Peyer's patch (tissue), 4 donors: ENCODE results near the gene UST. TPM values are rescaled to one million over a fixed set of nuclear protein-coding genes. Genes with fewer than 3 reads are reported as not detected.

ENCODE experiments used
- DNase-seq, 3 donors: peaks; one replicate each; pipeline ENCODE4 v3.0.0-alpha.2; 2017 to 2019
- H3K27ac ChIP-seq, 4 donors: fragments of 200-600 bp; sonication (generic); one replicate each; pipeline ENCODE4 v1.5.1; 2016 to 2019
- H3K27me3 ChIP-seq, 2 donors: fragments of 200-600 bp; sonication (generic); one replicate each; pipeline ENCODE4 v1.5.1; 2019
- H3K36me3 ChIP-seq, 3 donors: fragments of 200-600 bp; sonication (generic); one replicate each; pipeline ENCODE4 v1.5.1; 2016 to 2019
- H3K4me1 ChIP-seq, 4 donors: fragments of 200-600 bp; sonication (generic); one replicate each; pipeline ENCODE4 v1.5.1; 2016 to 2019
- H3K4me3 ChIP-seq, 4 donors: fragments of 200-600 bp; sonication (generic); 1 replicate in 3 of 4; 2 replicates in 1 of 4; pipeline ENCODE4 v1.5.1; 2016 to 2019; ENCODE audit warnings: mild to moderate bottlenecking in 1 of 4
- H3K9me3 ChIP-seq, 4 donors: fragments of 200-600 bp; sonication (generic); one replicate each; pipeline ENCODE4 v1.5.1; 2016 to 2019; ENCODE audit warnings: mild to moderate bottlenecking in 1 of 4
- POLR2A ChIP-seq, 2 donors: fragments of 450-650 bp; IDR thresholded peaks; one replicate each; pipeline ENCODE4 v1.5.1; 2017; ENCODE audit warnings: antibody characterized with exemption in 2 of 2, mild to moderate bottlenecking in 2 of 2, moderate library complexity in 2 of 2
- total RNA-seq, 4 donors: library from RNA; depleted of rRNA; stranded (reverse); fragments of >200 nt; gene quantifications; one replicate each; pipeline ENCODE4 v1.1.0, GENCODE V29; 2016
- TF ChIP-seq, protein P1 (sequence below), 6 experiments: fragments of 450-650 bp in 4 of 6; fragments of 200-600 bp in 2 of 6; sonication (generic) in 1 of 6; IDR thresholded peaks; one replicate each; pipeline ENCODE4 v1.5.1; 2017 to 2019; ENCODE audit warnings: antibody characterized with exemption in 6 of 6, mild to moderate bottlenecking in 3 of 6, moderate library complexity in 1 of 6

The UST gene
- total RNA-seq, 4 donors from 2014 or later = 3.0 to 37.1 (median 4.6) TPM

GRCh38 chr6:149107520-149107919 is 360.7 kb downstream of the UST start:
- no peak for DNase-seq
- H3K27ac ChIP-seq = no peak overlapping the region
- H3K27me3 ChIP-seq = no peaks in the 10 kb centered on the region
- no peaks in the 10 kb centered on the region for H3K9me3 ChIP-seq
- H3K4me3 ChIP-seq = no peak overlapping the region
- peaks cover 0 to 7% (median 0%) of the 10 kb centered on the region in 4 donors for H3K4me1 ChIP-seq
- no peaks in the 10 kb centered on the region for H3K36me3 ChIP-seq
- TF ChIP-seq POLR2A (IDR thresholded peaks at IDR 0.05) = no peak
- TF ChIP-seq, protein P1, sequence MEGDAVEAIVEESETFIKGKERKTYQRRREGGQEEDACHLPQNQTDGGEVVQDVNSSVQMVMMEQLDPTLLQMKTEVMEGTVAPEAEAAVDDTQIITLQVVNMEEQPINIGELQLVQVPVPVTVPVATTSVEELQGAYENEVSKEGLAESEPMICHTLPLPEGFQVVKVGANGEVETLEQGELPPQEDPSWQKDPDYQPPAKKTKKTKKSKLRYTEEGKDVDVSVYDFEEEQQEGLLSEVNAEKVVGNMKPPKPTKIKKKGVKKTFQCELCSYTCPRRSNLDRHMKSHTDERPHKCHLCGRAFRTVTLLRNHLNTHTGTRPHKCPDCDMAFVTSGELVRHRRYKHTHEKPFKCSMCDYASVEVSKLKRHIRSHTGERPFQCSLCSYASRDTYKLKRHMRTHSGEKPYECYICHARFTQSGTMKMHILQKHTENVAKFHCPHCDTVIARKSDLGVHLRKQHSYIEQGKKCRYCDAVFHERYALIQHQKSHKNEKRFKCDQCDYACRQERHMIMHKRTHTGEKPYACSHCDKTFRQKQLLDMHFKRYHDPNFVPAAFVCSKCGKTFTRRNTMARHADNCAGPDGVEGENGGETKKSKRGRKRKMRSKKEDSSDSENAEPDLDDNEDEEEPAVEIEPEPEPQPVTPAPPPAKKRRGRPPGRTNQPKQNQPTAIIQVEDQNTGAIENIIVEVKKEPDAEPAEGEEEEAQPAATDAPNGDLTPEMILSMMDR (IDR thresholded peaks at IDR 0.05) = no peak

GRCh38 chr6:149108038-149108748 is 361.4 kb downstream of the UST start:
- Histone ChIP-seq H3K27me3 (no peaks in the 10 kb centered on the region), H3K36me3 (no peaks in the 10 kb centered on the region), H3K4me1 (peaks cover 0 to 8% (median 0%) of the 10 kb centered on the region in 4 donors), H3K4me3 (no peak overlapping the region), H3K9me3 (no peaks in the 10 kb centered on the region), H3K27ac (no peak overlapping the region)
- TF ChIP-seq, protein P1 (IDR thresholded peaks at IDR 0.05) = no peak
- TF ChIP-seq POLR2A (IDR thresholded peaks at IDR 0.05) = no peak
- no peak for DNase-seq

DNA sequence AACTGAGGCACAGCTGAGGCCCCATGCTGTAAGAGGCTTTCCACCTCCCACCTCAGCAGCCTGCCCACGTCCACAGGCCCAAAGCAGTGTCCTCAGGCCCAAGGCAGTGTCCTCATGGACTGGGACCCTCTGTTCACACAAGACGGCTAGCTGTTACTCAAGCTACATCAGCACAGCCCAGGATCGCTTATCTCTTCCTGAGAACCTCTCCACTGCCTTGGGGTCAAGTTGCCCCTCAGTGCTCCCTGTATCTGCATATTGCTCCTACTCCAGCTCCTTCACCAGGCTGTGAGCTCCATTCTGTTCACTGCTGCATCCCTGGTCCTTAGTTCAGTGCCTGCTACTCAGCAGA is 361.9 kb downstream of the UST start:
- no peak for TF ChIP-seq POLR2A (IDR thresholded peaks at IDR 0.05)
- TF ChIP-seq, protein P1 (IDR thresholded peaks at IDR 0.05) = no peak
- no peaks in the 10 kb centered on the region for H3K9me3 ChIP-seq
- no peak for DNase-seq
- H3K4me1 ChIP-seq = peaks cover 0 to 8% (median 0%) of the 10 kb centered on the region in 4 donors
- H3K27me3 ChIP-seq = no peaks in the 10 kb centered on the region
- H3K27ac ChIP-seq = no peak overlapping the region
- no peak overlapping the region for H3K4me3 ChIP-seq
- H3K36me3 ChIP-seq = no peaks in the 10 kb centered on the region

- Histone ChIP-seq H3K9me3 (no peaks in the 10 kb centered on the region), H3K27ac (no peak overlapping the region), H3K4me3 (no peak overlapping the region), H3K4me1 (peaks cover 0 to 8% (median 0%) of the 10 kb centered on the region in 4 donors), H3K27me3 (no peaks in the 10 kb centered on the region), H3K36me3 (no peaks in the 10 kb centered on the region)
- DNase-seq = no peak
- TF ChIP-seq, protein P1 (IDR thresholded peaks at IDR 0.05) = no peak
- no peak for TF ChIP-seq POLR2A (IDR thresholded peaks at IDR 0.05)
Measured at GRCh38 chr6:149109397-149110070, 362.7 kb downstream of the UST start.

DNA sequence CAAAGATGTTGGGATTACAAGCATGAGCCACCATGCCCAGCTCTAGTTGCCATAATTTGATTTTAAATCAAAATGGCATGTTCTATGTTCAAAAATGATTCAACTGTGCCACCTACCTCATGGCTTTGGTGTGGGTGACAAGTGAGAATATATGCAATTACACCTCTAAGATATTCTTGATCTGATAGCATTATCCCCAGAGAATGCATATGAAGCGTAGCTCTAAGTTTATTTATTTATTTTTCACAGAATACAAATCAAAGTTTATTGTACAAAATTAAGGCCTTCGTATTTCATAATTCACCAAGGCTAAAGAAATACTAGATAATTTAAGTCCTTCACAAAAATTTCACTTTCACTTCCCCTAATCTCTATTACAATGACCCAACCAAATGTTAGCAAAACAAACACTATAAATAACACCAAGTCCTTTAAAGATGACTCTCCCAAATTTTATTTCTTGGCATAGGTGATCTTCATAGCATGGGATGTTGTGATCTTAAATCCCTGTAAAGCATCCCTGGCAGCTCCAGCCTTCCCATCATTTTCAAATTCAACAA is 364.8 kb downstream of the UST start:
- Histone ChIP-seq H3K9me3 (no peaks in the 10 kb centered on the region), H3K4me1 (peaks cover 0 to 8% (median 0%) of the 10 kb centered on the region in 4 donors), H3K27me3 (no peaks in the 10 kb centered on the region), H3K4me3 (no peak overlapping the region), H3K36me3 (no peaks in the 10 kb centered on the region), H3K27ac (peak overlapping the region in 1 of 4 donors; percentile 47)
- DNase-seq = no peak
- TF ChIP-seq, protein P1 (IDR thresholded peaks at IDR 0.05) = no peak
- no peak for TF ChIP-seq POLR2A (IDR thresholded peaks at IDR 0.05)
